Osteoblast (primary cell): ENCODE data around the gene FIGNL2. TPM values are rescaled to one million over a fixed set of nuclear protein-coding genes. Genes with fewer than 3 reads are reported as not detected.

Source experiments
- DNase-seq: peaks from one replicate; pipeline ENCODE4 v3.0.0; 2011; ENCODE audit warnings: low spot score, mixed read lengths; ENCODE audit not compliant: insufficient read length; ENCODE audit errors: missing footprints
- H2AFZ ChIP-seq: 2 replicates; pipeline ENCODE4 v1.6.0; 2011; ENCODE audit warnings: mild to moderate bottlenecking, low read length
- H3K27ac ChIP-seq: 2 replicates; pipeline ENCODE4 v1.5.1; 2011; ENCODE audit warnings: mild to moderate bottlenecking, low read depth, low read length, moderate library complexity
- H3K27me3 ChIP-seq: 2 replicates; pipeline ENCODE4 v1.6.0; 2012; ENCODE audit warnings: mild to moderate bottlenecking, control low read depth, inconsistent platforms, low read length, moderate library complexity; ENCODE audit not compliant: insufficient read depth
- H3K36me3 ChIP-seq: 2 replicates; pipeline ENCODE4 v1.5.1; 2011; ENCODE audit warnings: mild to moderate bottlenecking, low read length, control low read depth, moderate library complexity; ENCODE audit not compliant: insufficient read depth
- H3K4me1 ChIP-seq: 2 replicates; pipeline ENCODE4 v1.5.1; 2011; ENCODE audit warnings: mild to moderate bottlenecking, low read length, control low read depth, moderate library complexity; ENCODE audit not compliant: insufficient read depth
- H3K4me2 ChIP-seq: 2 replicates; pipeline ENCODE4 v1.6.0; 2011; ENCODE audit warnings: mild to moderate bottlenecking, low read length; ENCODE audit not compliant: insufficient read depth
- H3K4me3 ChIP-seq: fragments of 200-600 bp; sonication (generic); 3 replicates; pipeline ENCODE4 v1.5.1; 2012; ENCODE audit warnings: mild to moderate bottlenecking, low read length, inconsistent platforms; ENCODE audit not compliant: insufficient read depth
- H3K79me2 ChIP-seq: 2 replicates; pipeline ENCODE4 v1.6.0; 2012; ENCODE audit warnings: mild to moderate bottlenecking, low read length, control low read depth, inconsistent platforms; ENCODE audit not compliant: insufficient read depth
- H3K9me3 ChIP-seq: 2 replicates; pipeline ENCODE4 v1.5.1; 2011; ENCODE audit warnings: low read depth, low read length, control low read depth
- H4K20me1 ChIP-seq: 2 replicates; pipeline ENCODE4 v1.6.0; 2012; ENCODE audit warnings: mild to moderate bottlenecking, low read length, control low read depth; ENCODE audit not compliant: insufficient read depth
- CTCF ChIP-seq: IDR thresholded peaks from 2 replicates; pipeline ENCODE4 v1.5.1; 2011; ENCODE audit warnings: mild to moderate bottlenecking, low read depth, low read length, moderate library complexity; ENCODE audit errors: extremely low read depth
- total RNA-seq: library from RNA; depleted of rRNA; stranded (reverse); fragments of >200 nt; gene quantifications from 2 replicates; pipeline ENCODE4 v1.2.3, GENCODE V29; 2012

FIGNL2 gene
- total RNA-seq, 1 donor, result 0.36 TPM

GRCh38 chr12:51866324-51866723 is 17.8 kb upstream of the FIGNL2 start:
- H3K36me3 ChIP-seq, result no peaks in the 10 kb centered on the region
- H3K9me3 ChIP-seq, result no peaks in the 10 kb centered on the region
- H3K27ac ChIP-seq, result no peak overlapping the region
- H3K4me1 ChIP-seq, result peaks cover 12% of the 10 kb centered on the region
- no peak overlapping the region for H3K4me2 ChIP-seq
- peaks cover 27% of the 10 kb centered on the region for H3K27me3 ChIP-seq
- no peak overlapping the region for H3K4me3 ChIP-seq
- H2AFZ ChIP-seq, result no peak overlapping the region
- TF ChIP-seq CTCF, result no peak
- H4K20me1 ChIP-seq, result no peaks in the 10 kb centered on the region
- no peaks in the 10 kb centered on the region for H3K79me2 ChIP-seq
- DNase-seq, result peak; percentile 66

GRCh38 chr12:51865757-51866270 is 17.3 kb upstream of the FIGNL2 start:
- Histone ChIP-seq H3K79me2 (no peaks in the 10 kb centered on the region), H3K4me1 (peaks cover 12% of the 10 kb centered on the region), H3K9me3 (no peaks in the 10 kb centered on the region), H3K4me3 (no peak overlapping the region), H3K36me3 (no peaks in the 10 kb centered on the region), H3K4me2 (no peak overlapping the region), H3K27ac (no peak overlapping the region), H2AFZ (no peak overlapping the region), H3K27me3 (peaks cover 28% of the 10 kb centered on the region), H4K20me1 (no peaks in the 10 kb centered on the region)
- TF ChIP-seq CTCF, result no peak
- peak; percentile 84 for DNase-seq

DNA sequence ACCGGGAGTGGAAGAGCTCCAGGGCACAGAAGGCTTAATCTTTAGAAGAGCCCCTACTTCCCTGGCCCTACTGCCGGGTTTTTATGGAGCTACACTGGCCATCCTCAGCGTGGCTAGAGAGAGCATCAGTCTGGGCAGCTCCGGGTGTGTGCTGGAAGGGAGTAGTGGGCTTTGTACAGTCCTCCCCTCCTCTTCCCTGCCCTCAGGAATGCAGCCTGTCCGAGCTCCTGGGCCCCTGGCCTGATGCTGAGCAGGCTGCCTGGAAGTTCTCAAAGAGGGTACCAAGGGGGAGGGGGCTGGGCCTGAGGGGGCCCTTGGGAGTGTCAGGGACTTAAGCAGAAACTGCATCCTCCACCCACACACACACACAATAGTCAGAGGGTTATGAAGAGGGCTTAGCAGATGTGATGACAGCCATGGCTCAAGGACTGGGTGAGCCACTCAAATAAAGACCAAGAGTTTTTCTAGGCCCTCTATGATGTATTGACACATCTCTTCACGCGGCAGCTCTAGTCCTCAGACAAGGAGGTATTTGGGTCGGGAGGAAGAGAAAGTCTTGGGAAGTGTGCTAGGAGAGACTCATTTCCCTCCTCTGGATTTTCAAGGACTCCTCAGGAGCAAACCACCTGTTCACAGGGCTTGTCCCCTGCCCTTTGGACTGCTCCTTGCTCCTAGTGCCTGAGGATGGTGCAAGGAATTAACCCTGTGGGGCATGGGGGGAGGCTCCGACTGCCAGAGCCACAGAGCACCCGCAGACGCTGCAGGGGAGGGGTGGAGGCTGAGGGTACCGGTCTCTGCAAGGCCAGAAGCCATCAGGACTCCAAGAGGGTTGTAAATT is 16.5 kb upstream of the FIGNL2 start:
- Histone ChIP-seq H3K4me2 (peak overlapping the region; percentile 85), H3K9me3 (no peaks in the 10 kb centered on the region), H4K20me1 (no peaks in the 10 kb centered on the region), H3K79me2 (no peaks in the 10 kb centered on the region), H3K4me1 (peaks cover 12% of the 10 kb centered on the region), H3K36me3 (no peaks in the 10 kb centered on the region), H3K27me3 (peaks cover 25% of the 10 kb centered on the region), H3K4me3 (peak overlapping the region; percentile 69), H3K27ac (no peak overlapping the region), H2AFZ (peak overlapping the region; percentile 81)
- DNase-seq, result peak; percentile 83
- no peak for TF ChIP-seq CTCF
